NOMO-1 treated with dmso at 0.1 percent for 144 hours (cell line): ENCODE data around the gene RPUSD4.

ENCODE experiments used
- DNase-seq: peaks from one replicate; lab custom pipeline; 2025; ENCODE audit not compliant: unreplicated experiment; lab: John Stamatoyannopoulos, UW

The RPUSD4 gene

DNA sequence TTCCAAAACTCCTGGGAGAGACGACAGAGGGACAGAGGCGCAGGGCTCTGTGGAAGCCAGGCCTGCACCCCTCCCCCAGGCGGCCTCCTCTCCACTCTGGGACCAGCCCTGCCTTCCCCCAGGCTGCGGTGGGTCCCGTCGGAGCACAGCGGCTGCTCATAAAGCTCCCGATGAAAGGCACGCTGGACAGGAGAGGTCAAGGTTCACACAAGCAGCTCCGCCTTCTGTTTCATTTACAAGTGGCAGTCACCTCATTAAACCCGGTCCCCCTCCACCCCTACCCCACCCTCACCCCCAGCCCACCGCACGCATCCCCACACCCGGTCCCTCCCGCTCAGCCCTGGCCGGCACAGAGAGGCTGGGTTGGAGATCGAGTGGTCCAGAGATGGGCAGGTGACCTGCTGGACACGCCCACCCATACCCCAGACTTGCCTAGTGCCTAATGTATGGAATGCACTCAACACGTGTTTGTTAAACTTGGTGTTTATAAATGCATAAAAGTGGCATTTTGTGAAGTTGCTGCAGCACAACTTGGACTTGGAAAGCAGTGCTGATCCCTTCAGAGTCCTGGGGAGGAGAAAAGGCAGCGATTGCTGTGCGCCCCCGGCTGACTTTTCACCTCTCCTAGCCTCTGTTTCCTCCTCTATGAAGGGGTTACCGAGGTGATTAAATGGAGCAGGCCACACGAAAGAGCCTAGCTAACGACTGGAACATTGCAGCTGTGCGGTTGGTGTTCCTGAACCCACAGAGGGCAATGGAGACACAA is 26.0 kb downstream of the RPUSD4 start:
- DNase-seq, result no peak

DNA sequence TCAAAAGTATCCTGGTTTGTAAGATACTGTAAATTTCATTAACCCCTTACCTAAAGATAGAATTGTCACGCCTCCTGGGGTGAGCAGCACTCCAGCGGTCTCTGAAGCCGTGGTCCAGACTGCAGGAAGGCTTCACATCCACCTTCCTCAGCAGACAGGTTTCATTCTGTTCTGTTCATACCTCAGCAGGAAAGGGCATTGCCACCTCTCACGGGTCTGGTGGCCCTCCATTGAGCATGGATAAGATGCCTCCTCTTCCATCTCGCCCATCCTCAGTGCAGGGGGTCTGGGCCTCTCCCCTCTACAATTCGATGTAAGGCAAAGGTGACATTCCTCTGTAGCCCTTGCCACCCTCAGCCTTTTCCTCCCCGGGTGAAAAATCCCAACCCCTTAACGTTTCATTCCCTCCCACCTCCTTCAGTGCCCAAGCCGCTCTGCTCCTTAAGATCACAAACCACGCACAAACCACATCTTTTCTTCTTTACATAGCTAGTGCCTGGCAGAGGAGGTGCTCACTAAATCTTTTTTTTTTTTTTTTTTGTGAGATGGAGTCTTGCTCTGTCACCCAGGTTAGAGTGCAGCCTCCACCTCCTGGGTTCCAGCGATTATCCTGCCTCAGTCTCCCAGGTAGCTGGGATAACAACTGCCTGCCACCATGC is 28.5 kb downstream of the RPUSD4 start:
- DNase-seq, result no peak

DNA sequence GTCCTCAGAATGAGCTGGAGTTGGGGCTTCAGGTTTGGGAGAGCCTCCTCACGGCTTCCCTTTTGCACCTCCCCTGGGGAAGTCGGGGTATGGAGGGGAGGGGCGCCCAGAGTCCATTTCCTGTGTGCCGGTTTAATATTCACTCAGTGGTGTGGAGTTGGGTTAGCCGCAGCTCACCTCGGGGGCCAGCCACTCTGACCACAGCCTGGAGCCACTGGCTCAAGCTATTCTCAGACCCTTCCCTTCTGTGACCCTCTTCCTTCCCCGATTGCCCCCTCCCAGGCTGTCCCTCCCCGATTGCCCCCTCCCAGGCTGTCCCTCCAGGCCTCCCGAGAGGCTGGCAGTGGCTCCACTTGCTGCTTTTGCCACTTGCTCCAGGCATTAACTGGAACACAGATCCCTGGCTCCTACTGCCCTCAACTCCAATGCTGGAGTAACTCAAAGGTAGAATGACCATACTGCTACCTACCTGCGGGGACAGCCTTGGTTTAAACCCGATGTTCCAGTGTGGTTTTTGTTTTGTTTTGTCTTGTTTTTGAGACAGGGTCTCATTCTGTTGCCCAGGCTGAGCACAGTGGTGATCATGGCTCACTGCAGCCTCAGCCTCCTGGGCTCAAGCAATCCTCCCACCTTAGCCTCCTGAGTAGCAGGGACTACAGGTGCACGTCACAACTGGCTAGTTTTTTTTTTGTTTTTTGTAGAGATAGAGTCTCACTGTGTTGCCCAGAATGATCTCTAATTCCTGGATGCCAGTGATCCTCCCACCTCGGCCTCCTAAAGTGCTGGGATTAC is 29.3 kb downstream of the RPUSD4 start:
- no peak for DNase-seq

DNA sequence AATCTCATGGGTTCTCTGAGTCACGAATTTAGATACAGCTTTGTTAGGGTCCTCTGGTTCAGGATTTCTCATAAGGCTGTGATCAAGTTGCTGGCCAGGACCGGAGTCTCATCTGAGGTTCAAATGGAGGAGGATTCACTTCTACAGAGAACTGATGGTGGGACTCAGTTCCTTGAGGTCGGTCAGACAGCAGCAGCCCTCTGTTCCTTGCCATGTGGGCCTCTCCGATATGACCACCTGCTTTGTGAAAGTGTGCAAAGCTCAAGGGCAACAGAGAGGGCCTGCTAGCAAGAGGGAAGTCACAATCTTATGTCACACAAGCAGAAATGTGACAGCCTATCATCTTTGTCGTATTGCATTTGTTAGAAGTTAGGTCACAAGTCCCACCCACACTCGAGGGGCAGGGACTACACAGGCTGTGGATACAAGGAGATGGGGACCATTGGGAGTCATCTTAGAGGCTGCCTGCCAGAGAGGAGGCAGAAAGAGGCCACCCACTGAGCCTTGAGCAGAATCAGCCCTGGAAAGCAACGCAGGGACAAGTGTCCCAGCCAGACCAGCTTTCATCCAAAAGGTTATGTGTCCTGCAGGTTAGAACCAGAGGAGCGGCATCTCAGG is 34.5 kb downstream of the RPUSD4 start:
- DNase-seq, result no peak

DNA sequence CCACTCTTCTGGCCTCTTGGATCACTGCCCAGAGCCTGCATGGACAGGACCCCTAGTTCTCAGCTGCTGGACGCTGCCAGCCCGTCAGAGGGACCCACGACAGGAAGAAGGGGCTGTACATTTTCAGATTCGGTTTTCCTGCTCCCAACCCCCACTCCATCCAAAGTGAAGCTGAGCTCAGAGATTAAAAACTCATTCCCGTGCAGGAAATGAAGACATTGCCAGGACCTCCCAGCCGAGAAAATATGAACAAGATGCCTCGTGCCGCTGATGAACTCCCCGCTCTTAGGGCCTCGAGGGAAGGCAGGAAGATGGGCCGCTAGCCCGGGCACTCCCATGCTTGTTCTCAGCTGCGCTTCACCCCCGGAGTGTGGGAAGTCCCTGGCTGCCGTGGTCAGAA is 36.1 kb downstream of the RPUSD4 start:
- DNase-seq, result no peak

DNA sequence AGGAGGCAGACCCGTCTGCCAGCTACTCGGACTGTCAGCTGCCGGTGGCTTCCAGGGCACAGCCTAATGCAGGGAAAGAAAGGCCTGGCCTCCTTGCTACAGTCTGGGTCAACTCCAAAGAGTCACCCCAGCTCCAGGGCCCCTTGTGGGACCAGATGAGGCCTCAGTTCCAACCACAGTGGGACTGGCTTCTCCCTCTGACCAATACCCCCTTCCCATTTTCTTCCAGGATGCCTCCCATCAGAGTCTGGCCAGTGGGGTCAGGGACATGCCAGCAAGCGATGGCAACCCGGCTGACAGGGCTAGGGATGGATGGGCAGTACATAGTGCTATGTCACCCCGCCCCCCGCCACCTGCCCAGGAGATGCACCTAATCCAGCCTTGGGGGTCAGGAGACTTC is 36.6 kb downstream of the RPUSD4 start:
- no peak for DNase-seq

DNA sequence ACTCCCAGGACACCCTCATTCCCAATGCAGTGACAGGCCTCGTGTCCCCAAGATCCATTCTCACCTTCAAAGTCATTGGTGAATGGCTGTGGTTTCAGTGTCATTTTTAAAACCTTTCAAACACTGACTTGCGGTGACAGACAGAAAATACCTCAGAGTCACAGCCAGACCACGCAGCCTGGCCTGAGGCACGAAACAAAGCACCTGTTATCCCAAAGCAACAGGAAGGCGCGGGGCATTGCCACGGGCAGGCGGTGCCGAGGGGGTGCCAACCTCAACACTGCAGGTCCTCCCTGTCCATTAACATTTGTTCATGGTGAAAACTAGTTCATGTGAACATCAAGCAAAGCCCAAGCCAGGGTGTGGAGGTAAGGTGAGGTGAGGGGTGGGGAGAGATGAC is 38.2 kb downstream of the RPUSD4 start:
- DNase-seq, result no peak

DNA sequence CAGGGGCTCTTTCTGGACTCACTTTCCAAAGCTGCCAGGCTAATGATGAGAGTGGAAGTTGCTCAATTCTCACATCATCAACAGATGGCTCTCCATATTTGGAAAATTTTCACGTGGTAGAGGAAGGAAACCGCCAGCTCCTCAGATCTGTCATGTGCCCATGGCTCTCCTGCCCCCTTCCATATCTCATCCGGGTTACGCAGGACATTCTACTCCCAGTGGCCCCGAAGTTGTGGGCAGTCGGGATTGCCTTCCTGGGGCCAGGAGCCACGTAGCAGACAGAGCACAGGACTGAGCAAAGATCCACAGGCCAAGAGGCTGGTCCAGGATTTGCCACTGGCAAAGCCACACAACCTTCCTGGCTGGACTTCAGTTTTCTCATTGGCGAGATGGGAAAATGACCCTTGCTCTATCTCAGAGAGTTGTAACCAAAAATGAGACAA is 38.8 kb downstream of the RPUSD4 start:
- DNase-seq, result peak; percentile 3

DNA sequence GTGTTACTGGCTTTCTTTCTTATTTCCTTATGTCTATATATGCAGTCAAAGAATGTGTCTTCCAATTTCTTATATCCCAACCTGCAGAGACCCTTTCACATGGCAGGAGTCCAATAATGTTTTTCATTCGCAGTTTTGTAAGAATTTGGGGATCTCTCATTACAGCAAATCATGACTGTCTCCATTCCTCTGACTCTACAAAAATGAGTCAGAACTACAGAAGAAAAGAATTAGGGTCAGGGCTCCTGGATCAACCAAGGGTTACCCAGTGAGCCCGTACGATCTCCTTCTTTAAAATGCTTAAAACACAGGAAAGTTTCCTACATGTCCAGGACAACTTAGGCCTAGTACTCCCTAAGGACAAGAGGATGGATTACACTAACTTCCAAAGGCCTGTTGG is 42.2 kb downstream of the RPUSD4 start:
- DNase-seq, result no peak

DNA sequence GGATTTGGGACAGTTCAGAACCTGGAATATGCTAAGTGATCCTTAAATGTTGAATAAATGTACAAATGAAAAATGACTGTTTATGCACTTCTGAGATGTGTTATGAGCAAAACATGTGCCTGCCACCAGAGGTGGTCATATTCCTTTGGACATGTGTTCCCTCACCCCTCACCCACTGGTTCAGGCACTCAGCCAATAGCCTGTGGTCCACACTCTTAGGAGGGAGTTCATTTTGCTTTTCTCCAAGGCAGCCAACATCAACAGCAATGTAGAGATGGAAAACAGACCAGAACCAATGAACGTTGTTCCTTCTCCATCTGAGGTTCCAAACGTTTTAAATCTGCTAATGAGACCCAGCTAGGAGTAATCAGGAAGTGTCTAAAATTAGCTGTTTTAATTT is 44.0 kb downstream of the RPUSD4 start:
- no peak for DNase-seq

DNA sequence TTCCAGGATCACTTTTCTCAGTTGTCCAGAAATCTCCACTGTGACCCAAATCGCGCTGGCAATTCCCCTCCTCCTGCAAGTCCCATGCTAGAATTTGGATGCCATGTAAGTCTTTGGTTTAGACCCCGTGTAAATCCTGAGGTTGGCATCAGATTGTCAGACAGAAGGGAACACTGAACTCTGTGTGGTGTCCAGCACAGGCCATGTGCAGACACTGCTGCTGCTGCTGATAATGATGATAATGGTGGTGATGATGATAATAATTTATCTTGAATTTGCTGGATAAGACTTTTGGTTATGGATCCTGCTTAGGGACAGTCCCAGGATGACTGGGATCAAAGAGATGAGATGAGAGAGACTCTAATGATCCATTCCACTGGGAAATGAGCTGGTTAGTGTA is 45.0 kb downstream of the RPUSD4 start:
- DNase-seq, result no peak

DNA sequence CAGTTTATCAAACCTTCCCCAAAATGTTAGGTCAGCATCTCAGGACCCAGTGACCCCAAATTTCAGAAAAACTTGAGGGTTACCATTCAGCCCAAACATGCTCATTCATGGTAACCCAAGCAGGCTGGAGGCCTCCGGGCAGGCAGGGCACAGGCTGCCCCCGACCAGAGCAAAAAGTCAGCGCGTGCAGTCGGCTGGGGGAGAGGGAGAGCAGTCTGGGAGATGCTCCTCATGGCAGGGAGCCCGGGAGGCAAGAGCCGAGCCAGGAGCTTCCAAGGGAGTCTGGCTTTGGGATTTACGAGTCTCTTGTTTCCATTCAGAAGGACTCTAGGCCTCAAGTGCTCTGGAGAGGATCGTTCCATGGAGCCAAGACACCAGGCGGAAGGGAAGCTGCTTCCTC is 45.7 kb downstream of the RPUSD4 start:
- no peak for DNase-seq

DNA sequence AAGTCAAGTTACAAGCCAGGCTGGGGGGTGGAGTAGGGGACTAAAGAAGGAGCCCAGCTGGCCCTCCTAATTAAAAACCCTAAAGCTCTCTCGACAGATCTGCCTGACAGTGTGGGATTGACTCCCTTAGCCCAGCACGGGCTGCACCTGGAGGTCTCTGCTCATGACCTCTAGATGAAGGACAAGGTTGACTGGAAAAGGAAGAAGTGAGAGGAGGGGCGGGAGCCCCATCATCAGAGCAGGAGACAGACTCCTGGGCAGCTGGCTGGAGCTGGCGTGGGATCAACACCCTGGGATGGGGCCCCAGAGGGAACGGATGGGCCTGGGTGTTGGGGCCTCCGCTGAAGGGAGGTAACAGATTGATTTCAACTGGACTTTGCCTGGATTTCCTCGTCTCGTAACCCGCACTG is 46.1 kb downstream of the RPUSD4 start:
- no peak for DNase-seq

DNA sequence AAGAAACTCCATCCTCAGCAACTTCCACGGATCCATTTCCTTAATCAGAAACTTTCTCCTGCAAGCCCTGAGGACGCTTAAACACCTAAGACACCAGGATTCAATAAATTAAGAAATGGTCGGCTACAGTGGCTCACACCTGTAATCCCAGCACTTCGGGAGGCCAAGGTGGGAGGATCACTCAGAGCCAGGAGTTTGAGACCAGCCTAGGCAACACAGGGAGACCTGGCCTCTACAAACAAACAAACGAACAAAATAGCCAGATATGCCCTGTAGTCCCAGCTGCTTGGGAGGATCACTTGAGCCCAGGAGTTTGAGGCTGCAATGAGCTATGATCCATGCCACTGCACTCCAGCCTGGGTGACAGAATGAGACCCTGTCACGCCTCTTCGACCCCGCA is 46.7 kb downstream of the RPUSD4 start:
- no peak for DNase-seq

DNA sequence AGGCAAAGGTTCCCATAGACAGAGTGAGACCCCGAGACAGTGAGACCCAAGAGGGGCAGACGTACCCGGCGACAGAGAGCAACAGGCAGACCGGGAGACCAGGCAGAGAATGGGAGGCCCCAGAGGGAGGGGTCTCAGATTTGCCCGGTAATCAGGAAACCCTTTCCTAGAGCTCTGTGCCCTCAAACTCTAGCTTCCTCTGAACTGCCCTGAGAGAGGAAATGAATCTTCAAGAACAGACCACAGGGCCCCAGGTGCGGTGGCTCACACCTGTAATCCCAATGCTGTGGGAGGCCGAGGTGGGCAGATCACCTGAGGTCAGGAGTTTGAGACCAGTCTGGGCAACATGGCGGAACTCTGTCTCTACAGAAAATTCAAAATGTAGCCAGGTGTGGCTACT is 47.7 kb downstream of the RPUSD4 start:
- no peak for DNase-seq

DNA sequence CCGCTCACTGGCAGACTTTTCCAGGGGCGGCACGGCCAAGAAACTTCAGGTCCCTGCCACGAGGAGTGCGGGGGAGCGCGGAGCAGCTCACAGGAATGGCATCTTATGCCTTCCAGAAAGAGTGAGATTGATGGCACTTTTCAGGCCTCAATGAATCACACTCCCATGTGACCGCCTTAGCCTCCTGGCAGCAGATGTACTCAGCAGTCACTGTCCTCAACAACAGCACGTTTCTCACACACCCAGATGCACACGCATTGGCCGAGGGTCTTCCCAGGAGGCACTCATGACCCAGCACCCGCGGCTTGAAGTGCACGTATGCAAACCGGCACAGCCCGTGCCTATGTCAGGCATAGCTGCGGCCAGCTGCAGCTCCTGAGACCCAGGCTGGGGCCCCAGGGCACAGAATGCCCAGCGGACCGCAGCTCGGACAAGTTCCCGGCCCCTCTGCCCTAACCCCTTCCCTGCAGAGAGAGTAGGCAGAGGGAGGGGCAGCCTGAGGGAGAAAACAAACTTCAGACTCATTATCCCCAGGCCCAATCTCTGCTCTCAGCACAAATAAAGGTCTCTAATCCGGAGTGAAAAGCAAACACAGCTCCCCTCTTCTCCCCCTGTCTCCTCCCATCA is 48.3 kb downstream of the RPUSD4 start:
- no peak for DNase-seq

DNA sequence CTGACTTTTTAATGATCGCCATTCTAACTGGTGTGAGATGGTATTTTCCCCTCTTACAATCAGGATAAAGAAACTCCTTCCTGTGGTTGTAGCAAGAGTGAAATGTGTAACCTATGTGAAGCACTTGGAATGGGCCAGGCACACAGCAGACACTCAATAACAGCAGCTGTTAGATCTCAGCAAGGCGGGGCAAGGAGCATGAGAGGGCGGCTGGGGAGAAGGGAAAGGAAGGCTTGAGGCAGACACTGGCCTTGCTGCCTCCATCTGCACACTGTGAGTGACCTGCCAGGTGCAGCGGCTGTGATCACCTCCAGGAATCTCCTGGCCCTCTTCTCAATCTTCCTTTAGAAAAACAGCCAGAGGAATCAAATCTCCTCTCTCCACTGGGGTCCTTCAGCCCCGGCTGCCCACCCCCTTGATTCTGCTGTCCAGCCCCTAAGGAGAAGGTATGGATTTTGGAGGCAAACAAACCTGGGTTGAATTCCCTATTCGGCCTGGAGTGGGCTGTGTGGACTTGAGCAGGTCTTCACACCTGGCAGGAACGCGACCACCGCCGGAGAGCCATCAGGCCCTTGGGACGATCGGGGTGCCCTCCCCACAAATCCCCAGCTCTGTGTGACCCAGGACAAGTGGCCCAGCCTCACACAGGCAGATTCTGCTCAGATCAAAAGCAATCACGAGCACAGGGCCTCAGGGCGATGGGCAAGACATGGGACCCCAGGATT is 49.0 kb downstream of the RPUSD4 start:
- DNase-seq, result no peak

DNA sequence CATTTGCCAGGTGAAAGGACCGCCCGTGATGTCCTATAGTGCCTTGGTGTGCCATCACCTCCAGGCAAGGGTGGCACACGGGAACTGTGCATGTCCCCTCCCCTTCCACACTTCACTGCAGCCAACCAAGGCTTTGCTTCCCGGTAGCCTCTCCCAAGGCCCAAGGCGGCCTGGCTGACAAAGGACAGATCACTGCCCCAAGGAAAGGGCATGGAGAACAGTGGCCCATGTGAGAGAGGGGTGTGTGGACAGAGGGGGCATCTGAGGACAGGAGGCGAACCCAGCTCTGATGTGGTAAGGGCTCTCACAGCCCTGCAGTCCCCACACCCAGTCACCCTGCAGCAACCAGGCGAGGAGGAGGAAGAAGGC is 50.4 kb downstream of the RPUSD4 start:
- no peak for DNase-seq

DNA sequence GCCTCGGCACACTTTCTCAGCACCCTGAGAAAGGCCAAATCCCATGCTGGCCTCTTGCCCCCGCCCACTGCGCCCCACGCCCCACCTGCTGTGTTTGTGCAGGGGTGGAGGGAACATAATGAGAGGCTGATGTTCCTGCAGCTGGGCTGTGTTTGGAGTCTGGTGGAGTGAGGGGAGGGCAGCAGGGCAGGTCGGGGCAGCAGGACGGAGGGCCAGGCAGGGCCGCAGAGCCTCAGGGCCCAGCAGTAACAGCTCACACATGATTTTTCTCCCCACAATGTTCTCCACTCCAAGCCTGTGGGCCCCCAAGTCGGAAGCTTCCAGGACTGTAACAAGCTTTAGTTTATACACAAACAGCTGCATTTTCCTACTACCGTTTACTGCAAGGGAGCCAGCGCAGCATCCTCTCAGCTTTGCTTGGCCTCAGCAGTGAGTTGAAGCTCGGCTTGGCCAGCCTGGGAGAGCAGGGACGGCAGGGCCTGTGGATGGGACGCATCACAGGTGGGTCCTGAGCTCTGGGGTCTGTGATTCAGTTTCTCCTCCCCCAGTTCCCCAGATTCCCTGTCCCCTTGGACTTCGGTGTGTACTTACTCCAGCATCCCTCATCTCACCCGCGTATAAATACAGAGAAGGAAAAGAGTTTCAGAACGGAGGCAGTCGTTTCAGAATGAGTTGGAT is 51.0 kb downstream of the RPUSD4 start:
- DNase-seq, result no peak
